Islet of Langerhans (tissue), 1 donor: ENCODE results near the gene NUP54.

Source experiments
- FAIRE-seq: peaks from one replicate; lab custom pipeline; 2011; peaks lifted over from hg19 to GRCh38; lab: Jason Lieb, UNC

The NUP54 gene

DNA sequence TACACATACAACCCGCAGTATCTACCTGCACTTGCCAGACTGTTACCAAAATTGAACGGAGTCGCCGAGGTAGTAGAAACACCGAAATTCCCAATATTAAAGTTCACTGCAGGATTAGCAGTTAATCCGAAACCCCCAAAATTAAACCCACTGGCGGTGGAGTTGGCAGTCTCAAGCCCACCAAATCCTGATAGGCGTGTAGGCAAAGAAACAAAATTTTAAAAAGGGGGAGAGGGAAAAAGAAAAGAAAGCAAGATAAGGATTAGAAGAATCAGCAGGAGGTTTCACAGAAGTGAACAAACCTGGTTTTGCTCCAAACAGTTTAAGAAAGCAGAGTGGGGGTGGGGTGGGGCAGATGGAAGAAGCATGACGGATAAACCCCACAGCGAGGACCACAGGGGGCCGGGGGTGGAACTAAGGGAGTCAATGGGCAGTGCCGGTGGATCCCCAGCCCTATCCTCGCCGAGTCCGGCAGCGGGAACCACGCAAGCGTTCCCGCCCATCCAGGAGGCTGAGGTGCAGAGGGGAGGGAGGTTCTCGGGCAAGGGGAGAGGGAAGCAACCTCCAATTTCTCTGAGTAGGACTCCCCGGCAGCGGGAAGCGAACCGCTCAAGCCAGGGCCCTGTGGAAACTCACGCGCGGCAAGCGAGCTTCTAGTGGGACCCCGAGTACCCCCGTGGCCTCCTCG is 599 bp downstream of the NUP54 start:
- FAIRE-seq, result no peak

DNA sequence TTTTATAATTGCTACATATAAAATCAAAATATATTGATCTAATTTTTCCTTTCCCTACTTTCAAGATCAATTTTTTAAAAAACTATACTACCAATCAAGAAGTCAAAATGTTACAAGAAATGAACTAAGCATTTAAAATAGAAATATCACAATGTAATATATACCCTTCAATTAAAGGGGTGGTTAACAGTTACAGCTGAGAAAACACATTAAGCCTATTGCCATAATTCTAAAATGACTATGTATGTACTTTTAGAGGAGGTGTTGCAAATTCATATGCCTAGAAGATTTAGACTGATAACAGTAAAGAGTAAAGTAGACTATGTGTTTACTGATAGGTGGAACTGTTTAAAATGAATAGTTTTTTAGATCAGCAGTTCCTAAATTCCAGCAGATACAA is 3.7 kb downstream of the NUP54 start:
- FAIRE-seq, result peak; percentile 47

- no peak for FAIRE-seq
These were observed 7.0 kb downstream of the NUP54 start for GRCh38 chr4:76141241-76141640.

DNA sequence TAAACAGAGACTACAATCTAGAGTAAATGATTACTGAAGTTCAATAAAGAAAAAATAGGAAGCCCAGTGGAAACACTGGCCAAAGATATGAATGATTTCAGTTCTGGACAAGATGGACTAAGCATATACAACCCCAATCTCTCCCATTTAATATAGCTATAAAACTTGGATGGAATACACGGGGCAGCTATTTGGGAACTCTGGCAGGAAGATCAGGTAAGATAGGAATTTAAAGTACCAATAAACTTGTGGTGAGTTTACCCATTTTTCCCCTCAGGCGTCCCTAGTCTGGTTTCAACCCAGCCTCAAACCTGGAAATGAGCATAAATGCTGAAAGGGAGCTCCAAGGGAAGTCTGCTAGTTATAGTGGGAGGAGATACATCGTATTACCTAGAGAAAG is 20.4 kb downstream of the NUP54 start:
- FAIRE-seq, result no peak

DNA sequence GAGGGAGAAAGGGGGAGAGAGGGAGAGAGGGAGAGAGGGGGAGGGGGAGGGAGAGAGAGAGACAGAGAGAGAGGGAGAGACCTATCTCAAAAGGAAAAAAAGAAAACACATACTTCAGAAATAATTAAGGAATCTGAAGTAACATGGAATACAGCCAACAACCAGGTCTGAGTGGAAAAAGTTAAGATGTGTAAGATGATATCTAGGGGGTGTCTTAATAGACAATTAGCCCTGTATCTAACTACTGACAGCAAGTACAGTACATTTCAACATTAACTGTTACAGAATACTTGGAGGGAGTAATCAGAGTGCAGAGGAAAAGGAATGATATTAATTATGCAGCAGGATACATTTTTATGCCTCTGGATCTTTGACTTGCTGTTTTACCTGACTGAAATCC is 22.4 kb downstream of the NUP54 start:
- FAIRE-seq, result no peak

DNA sequence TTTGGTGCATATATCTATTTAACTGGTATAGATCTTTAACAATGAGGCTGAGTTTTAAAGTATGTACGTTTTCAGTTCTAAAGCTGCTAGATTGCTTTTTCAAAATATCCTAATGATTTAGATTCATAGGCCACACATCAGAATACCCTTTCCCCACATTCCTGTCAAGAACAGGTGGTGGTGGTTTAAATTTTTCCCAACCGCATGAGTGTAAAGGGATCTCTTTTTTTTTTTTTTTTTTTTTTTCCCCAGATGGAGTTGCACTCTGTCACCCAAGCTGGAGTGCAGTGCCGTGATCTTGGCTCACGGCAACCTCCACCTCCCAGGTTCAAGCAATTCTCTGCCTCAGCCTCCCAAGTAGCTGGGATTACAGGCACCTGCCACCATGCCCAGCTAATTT is 28.0 kb downstream of the NUP54 start:
- no peak for FAIRE-seq

GRCh38 chr4:76117536-76117935 is 30.7 kb downstream of the NUP54 start:
- FAIRE-seq, result no peak

DNA sequence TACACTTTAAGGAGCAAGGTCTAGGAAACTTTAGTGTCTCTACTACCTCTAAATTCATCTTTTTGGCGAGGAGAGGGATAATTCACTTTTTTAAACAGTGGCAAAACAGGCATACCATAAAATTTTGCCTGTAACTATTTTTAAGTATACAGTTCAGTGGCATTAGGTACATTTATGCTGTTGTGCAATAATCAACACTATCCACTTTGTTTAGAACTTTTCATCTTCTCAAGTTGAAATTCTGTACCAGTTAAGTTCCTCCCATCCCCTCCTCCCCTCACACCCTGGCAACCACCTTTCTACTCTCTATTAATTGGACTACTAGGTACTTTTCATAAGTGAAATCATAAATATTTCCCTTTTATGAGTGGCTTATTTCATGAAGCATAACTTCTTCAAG is 31.4 kb downstream of the NUP54 start:
- FAIRE-seq, result no peak

GRCh38 chr4:76108467-76109181 is 39.6 kb downstream of the NUP54 start:
- FAIRE-seq, result no peak

- no peak for FAIRE-seq
These were observed 41.8 kb downstream of the NUP54 start for GRCh38 chr4:76106442-76106841.

- FAIRE-seq, result no peak
These were observed 42.5 kb downstream of the NUP54 start for GRCh38 chr4:76105652-76106051.

DNA sequence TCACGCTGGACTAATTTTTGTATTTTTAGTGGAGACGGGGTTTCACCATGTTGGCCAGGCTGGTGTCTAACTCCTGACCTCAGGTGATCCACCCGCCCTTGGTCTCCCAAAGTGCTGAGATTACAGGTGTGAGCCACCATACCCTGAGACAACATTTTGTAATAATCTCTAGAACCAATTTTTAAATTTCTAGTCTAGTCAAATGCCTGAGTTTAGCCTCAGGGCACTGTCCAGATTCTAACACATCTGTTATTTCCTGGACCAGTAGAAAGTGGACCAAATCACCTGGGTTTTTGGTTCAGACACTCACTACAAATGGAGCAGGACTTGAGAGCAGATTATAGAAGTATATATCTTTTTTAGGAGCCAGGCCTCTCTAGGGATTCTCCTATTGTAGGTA is 52.1 kb downstream of the NUP54 start:
- no peak for FAIRE-seq

GRCh38 chr4:76095568-76095967 is 52.6 kb downstream of the NUP54 start:
- no peak for FAIRE-seq

DNA sequence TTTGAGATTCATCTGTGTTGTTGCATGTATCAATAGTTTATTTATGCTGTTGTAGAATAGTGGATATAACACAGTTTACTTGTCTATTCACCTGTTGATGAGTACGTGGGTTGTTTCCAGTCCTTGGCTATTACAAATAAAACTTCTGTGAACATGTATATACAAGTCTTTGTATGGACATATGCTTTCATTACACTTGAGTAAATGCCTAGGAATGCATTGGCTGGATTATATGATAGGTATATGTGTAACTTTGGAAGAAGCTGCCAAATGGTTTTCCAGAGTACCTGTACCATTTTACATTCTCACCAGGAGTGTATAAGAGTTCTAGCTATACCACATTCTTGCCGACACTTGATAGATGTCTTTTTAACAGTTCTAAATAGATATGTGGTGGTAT is 57.1 kb downstream of the NUP54 start:
- FAIRE-seq, result no peak

DNA sequence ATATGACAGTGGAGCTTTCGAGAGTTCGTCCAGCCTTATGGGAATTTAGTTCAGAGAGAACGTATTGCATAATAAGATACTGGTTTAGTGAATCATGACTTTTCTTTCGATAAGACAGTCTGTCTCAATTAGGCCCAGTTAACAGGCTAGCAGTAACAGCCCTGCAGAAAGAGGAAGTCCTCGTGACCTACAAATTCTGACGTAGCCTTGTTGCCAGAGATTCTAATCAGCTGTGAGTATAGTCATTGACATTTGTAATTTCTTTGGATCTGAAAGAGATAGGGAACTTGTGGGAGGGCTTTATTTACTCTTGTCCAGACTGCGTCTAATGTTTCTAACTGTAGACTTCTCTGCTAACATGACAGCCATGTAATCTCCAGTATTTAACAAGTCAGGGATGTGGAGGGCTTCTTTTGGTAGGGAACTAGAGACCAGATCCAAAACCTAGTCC is 57.9 kb downstream of the NUP54 start:
- peak; percentile 62 for FAIRE-seq

DNA sequence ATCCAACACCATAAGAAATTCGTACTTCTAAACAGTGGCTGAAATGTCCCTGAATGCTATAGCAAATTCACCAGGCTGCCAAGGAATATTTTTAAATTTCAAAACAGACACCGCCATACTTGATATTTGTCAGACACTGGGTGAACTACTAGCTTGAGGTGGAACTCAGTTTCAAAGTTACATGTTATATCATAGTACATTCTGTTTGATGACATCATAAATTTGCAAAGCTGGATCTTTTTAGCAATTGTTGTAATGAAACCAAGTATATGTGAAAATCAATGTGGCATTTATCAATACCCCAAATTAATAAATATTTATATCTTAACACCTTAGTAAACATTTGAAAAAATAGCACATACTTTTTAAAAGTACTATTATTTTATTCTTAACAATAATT is 59.5 kb downstream of the NUP54 start:
- FAIRE-seq, result no peak

DNA sequence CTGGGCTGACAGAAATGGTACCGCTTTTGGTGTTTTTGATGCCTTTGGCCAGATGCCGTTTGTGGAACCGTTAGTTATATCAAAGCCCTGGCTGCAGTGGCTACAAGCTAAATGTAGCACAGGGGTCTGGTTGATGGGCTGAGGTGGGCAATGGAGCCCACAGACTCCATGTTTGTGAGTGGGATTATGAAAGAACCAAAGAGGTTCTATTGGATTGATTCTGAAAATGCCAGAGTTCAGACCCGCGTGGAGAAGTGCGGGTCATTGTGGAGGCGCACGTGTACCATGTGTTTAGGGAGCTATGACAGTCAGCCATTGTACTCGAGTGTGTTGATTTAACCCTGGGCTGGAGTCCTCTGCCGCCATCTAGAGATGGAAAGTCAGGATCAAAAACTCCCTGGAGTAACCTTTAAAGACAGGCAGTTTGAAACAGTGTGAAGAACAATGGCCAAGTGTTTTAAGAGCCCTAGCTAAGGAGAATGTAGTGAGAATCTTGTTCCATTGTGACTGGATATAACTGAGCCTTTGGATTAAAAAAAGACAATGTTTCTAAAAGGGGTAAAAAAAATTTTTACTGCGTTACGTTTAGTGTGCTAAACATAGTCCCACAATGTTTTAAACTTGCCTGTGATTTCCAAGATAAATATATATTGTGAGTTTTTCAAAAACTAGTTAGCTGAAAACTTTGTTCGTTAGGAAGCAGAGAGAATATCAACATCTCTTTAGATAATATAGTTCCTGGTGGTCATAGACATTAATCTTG is 61.0 kb downstream of the NUP54 start:
- FAIRE-seq, result peak; percentile 92

GRCh38 chr4:76084542-76084941 is 63.7 kb downstream of the NUP54 start:
- no peak for FAIRE-seq

GRCh38 chr4:76083386-76083988 is 64.7 kb downstream of the NUP54 start:
- FAIRE-seq, result no peak

GRCh38 chr4:76078033-76078613 is 70.1 kb downstream of the NUP54 start:
- no peak for FAIRE-seq

- no peak for FAIRE-seq
These were observed 73.1 kb downstream of the NUP54 start for GRCh38 chr4:76074993-76075600.

DNA sequence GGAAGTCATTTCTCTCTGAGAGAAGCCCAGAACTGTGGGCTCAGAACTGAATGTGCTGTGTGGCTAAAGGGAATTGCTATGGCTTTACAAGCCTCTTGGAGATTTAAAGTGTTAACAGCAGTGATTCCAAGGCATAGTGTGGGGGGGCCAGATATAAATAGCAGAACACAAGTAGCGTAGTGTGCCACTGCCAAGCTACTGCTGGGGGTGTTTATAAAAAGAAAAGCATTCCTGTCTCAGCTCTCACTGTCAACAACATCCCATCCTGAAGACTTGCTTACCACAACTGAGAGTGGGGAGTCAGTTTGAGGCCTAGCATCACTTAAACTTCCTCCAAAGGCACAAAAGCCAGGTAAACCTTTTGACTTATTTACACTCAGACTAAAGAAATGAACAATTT is 73.7 kb downstream of the NUP54 start, which contains the start of gene ART3:
TSS of gene ART3 (plus strand) at position 242 of the 400 bp plus-strand sequence. CDS start 1,181 bp downstream, outside the sequence.
- no peak for FAIRE-seq
